Posterior cingulate gyrus (tissue), 11 donors: ENCODE results near the gene AGER.
A peak's percentile ranks its signal among the peaks of the same experiment; 100 is the strongest.
"Not testable (repeated sequence)": the region's sequence is repeated elsewhere in the genome, so short reads cannot be mapped to it uniquely, and the experiment has no call there.

Experiments used
- DNase-seq, 10 donors: peaks; one replicate each; pipeline versions ENCODE4 v3.0.0 to v3.0.0-alpha.2; 2020 to 2021; ENCODE audit warnings: mixed read lengths in 3 of 10
- intact Hi-C: fragments of 100-400 bp; cut with DNase I; formaldehyde crosslinking; loops from one replicate; pipeline ENCODE4 v1.15.1; 2023

Gene AGER

GRCh38 chr6:32188381-32189068, 4.5 kb upstream of the AGER start:
- peak in 1 of 10 donors; percentile 43 for DNase-seq
- intact Hi-C loops, result no loop called here

GRCh38 chr6:32187725-32188380, 3.8 kb upstream of the AGER start:
- intact Hi-C loops, result not testable (repeated sequence)
- DNase-seq, result peak in 2 of 10 donors; percentile 43 to 55

GRCh38 chr6:32187009-32187709, 3.1 kb upstream of the AGER start:
- intact Hi-C loops, result no loop called here
- DNase-seq, result peak in 2 of 10 donors; percentile 21 to 30

GRCh38 chr6:32186151-32186840, 2.2 kb upstream of the AGER start:
- intact Hi-C loops, result not testable (repeated sequence)
- peak in 1 of 10 donors; percentile 17 for DNase-seq

- intact Hi-C loops, result not testable (repeated sequence)
- peak in 2 of 10 donors; percentile 38 to 70 for DNase-seq
Observed at GRCh38 chr6:32185681-32186131, 1.7 kb upstream of the AGER start.

- peak in 3 of 10 donors; percentile 24 to 36 (median 31) for DNase-seq
Observed at GRCh38 chr6:32183483-32184083, 470 bp downstream of the AGER start.

GRCh38 chr6:32183030-32183429, 1.0 kb downstream of the AGER start:
- intact Hi-C loops, result no loop called here
- peak in 2 of 10 donors; percentile 28 to 30 for DNase-seq

More at GRCh38 chr6:32183483-32184083, 470 bp downstream of the AGER start:
- intact Hi-C loops, result no loop called here

- DNase-seq, result peak in 3 of 10 donors; percentile 40 to 67 (median 47)
- intact Hi-C loops, result no loop called here
Observed at GRCh38 chr6:32182555-32182981, 1.5 kb downstream of the AGER start.

GRCh38 chr6:32181915-32182529, 2.0 kb downstream of the AGER start:
- peak in 2 of 10 donors; percentile 33 to 57 for DNase-seq
- intact Hi-C loops, result no loop called here

- intact Hi-C loops, result no loop called here
Observed at GRCh38 chr6:32181148-32181702, 2.8 kb downstream of the AGER start.

GRCh38 chr6:32179766-32180405, 4.2 kb downstream of the AGER start:
- DNase-seq, result peak in 3 of 10 donors; percentile 29 to 52 (median 33)
- intact Hi-C loops, result loop anchor here (5.0 kb wide), 1 partner anchor 48 kb away; the partner anchor contains the start of gene FKBPL

More at GRCh38 chr6:32181148-32181702, 2.8 kb downstream of the AGER start:
- DNase-seq, result peak in 3 of 10 donors; percentile 35 to 61 (median 45)

GRCh38 chr6:32178547-32179440, 5.3 kb downstream of the AGER start:
- peak in 1 of 10 donors; percentile 17 for DNase-seq
- intact Hi-C loops, result loop anchor here (5.0 kb wide), 1 partner anchor 46 kb away; the partner anchor contains the start of gene FKBPL

- intact Hi-C loops, result loop anchor here (2.0 to 5.0 kb wide), 2 partner anchors 17 to 46 kb away; partner anchors contain the start of gene FKBPL
Observed at GRCh38 chr6:32177788-32178546, 6.1 kb downstream of the AGER start, which contains the start of gene RNF5. TSS of gene RNF5 (plus strand) at chr6:32178405. CDS start at chr6:32178512, 107 bp downstream.

GRCh38 chr6:32177183-32177787, 6.8 kb downstream of the AGER start:
- DNase-seq, result peak in 2 of 10 donors; percentile 71 to 74
- intact Hi-C loops, result loop anchor here (2.0 to 5.0 kb wide), 2 partner anchors 18 to 45 kb away; partner anchors contain the start of gene FKBPL

More at GRCh38 chr6:32177788-32178546, 6.1 kb downstream of the AGER start, which contains the start of gene RNF5:
- peak; percentile 86 to 99 (median 94) for DNase-seq

GRCh38 chr6:32176476-32177182, 7.4 kb downstream of the AGER start:
- intact Hi-C loops, result loop anchor here (2.0 to 5.0 kb wide), 2 partner anchors 18 to 44 kb away; partner anchors contain the start of gene FKBPL
- peak in 1 of 10 donors; percentile 21 for DNase-seq
